ENCODE results near the gene SMOC2.
"Not testable (repeated sequence)": the region's sequence is repeated elsewhere in the genome, so short reads cannot be mapped to it uniquely, and the experiment has no call there.

Gene SMOC2

GRCh38 chr6:168518867-168519266 is 77.9 kb downstream of the SMOC2 start:
- no peak for DNase-seq (ENCODE audit: low spot score)

GRCh38 chr6:168520233-168520632 is 79.2 kb downstream of the SMOC2 start:
- DNase-seq (ENCODE audit: low spot score) = no peak

- DNase-seq (ENCODE audit: low spot score) = no peak
These were observed 83.6 kb downstream of the SMOC2 start for GRCh38 chr6:168524571-168525001.

GRCh38 chr6:168525114-168525513 is 84.1 kb downstream of the SMOC2 start:
- no peak for DNase-seq (ENCODE audit: low spot score)

- no peak for DNase-seq (ENCODE audit: low spot score)
These were observed 85.1 kb downstream of the SMOC2 start for GRCh38 chr6:168525926-168526630.

GRCh38 chr6:168526841-168527281 is 85.9 kb downstream of the SMOC2 start:
- DNase-seq (ENCODE audit: low spot score) = no peak

GRCh38 chr6:168527451-168528210 is 86.6 kb downstream of the SMOC2 start:
- no peak for DNase-seq (ENCODE audit: low spot score)

GRCh38 chr6:168528474-168529095 is 87.6 kb downstream of the SMOC2 start:
- DNase-seq (ENCODE audit: low spot score) = no peak

GRCh38 chr6:168529214-168529613 is 88.2 kb downstream of the SMOC2 start:
- no peak for DNase-seq (ENCODE audit: low spot score)

- DNase-seq (ENCODE audit: low spot score) = no peak
These were observed 89.7 kb downstream of the SMOC2 start for GRCh38 chr6:168530653-168531071.

- DNase-seq (ENCODE audit: low spot score) = no peak
These were observed 91.1 kb downstream of the SMOC2 start for GRCh38 chr6:168532070-168532469.

GRCh38 chr6:168533414-168533813 is 92.4 kb downstream of the SMOC2 start:
- no peak for DNase-seq (ENCODE audit: low spot score)

- no peak for DNase-seq (ENCODE audit: low spot score)
These were observed 93.3 kb downstream of the SMOC2 start for GRCh38 chr6:168534265-168534664.

- no peak for DNase-seq (ENCODE audit: low spot score)
These were observed 94.7 kb downstream of the SMOC2 start for GRCh38 chr6:168535711-168536110.

GRCh38 chr6:168536196-168536595 is 95.2 kb downstream of the SMOC2 start:
- DNase-seq (ENCODE audit: low spot score) = no peak

GRCh38 chr6:168536665-168537539 is 95.9 kb downstream of the SMOC2 start:
- no peak for DNase-seq (ENCODE audit: low spot score)

GRCh38 chr6:168537540-168537884 is 96.5 kb downstream of the SMOC2 start:
- DNase-seq (ENCODE audit: low spot score) = no peak

- DNase-seq (ENCODE audit: low spot score) = not testable (repeated sequence)
These were observed 97.4 kb downstream of the SMOC2 start for GRCh38 chr6:168538188-168538891.

- no peak for DNase-seq (ENCODE audit: low spot score)
These were observed 98.2 kb downstream of the SMOC2 start for GRCh38 chr6:168538892-168539811.

- no peak for DNase-seq (ENCODE audit: low spot score)
These were observed 99.8 kb downstream of the SMOC2 start for GRCh38 chr6:168540713-168541291.
